ENCODE results near the gene FLVCR2. TPM values are rescaled to one million over a fixed set of nuclear protein-coding genes. Genes with fewer than 3 reads are reported as not detected.

Gene FLVCR2
- polyA plus RNA-seq, 1 of the 3 experiments (the other 2 are of a cell fraction), result 0.05 TPM

DNA sequence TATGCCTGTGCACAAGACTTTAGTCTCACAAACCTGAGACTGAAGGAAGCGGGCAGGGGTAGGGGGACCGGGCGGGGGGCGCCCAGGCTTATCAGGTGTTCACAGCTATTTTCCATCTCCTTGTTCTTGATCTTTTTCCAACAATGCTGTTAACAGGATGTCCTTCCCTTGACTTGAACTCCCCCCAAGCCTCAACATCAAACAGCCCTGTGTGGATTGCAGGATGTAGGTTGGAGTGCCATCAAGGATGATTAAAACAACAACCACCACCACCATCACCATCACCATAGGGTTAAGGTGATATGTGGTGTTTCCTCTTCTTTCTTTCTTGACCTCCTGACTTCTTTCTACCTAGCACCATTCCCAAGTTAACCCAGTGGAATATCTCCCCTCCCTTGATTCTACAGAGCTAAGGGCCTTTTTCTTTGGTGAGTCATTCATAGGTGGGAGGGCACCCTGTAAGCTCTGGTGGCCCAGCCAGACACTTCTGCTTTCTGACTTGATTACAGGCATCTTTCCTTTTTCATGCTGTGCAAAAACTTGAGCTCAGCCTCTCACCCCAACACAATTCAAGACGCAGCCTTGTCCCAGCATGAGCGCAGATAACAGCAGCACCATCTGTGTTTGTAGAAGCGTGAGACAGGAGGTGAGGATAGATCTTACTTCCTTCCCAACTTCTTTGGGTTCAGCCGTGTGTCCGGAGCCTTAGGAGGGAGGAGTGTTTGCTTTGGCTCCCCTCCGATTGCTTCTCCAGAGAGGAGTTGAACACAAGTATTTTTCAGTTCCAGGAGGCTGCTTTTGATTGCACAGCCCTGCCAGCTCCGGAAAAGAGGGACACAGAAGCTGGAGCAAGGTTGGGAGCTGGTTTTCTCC is 26.8 kb downstream of the FLVCR2 start:
- Histone ChIP-seq H3K9me2 (no peaks in the 10 kb centered on the region), H3K9ac (no peak overlapping the region), H4K20me1 (ENCODE audit: insufficient read depth) (no peaks in the 10 kb centered on the region), H3K4me1 (ENCODE audit: control insufficient read depth in 1 of 2, insufficient read depth in 2 of 2, low read depth in 1 of 2, low read length in 1 of 2) (no peaks in the 10 kb centered on the region; a peak in 1 of 4 replicates), H3K9me3 (no peaks in the 10 kb centered on the region), H3K4me2 (no peak overlapping the region), H3F3A (replicated peaks; ENCODE audit: insufficient read depth) (no peaks in the 10 kb centered on the region), H3K4me3 (ENCODE audit: low read depth in 2 of 2, low read length in 1 of 2) (no peak overlapping the region), H3K27ac (ENCODE audit: low read depth in 2 of 2, low read length in 1 of 2) (no peak overlapping the region), H2AFZ (ENCODE audit: low read depth) (no peak overlapping the region), H3K79me2 (ENCODE audit: insufficient read depth) (no peaks in the 10 kb centered on the region), H3K36me3 (replicated peaks in 1 of 2; ENCODE audit: control insufficient read depth in 1 of 2, insufficient read depth in 2 of 2, low read length in 1 of 2) (no peaks in the 10 kb centered on the region), H3K27me3 (ENCODE audit: insufficient read depth) (peaks cover 29% of the 10 kb centered on the region; the same call in 1 of the 2 replicates)
- no peak for DNase-seq
- POLR2A ChIA-PET, result no interaction called here
- TF ChIP-seq SMC3 (IDR thresholded peaks at IDR 0.05; ENCODE audit: low read depth, low read length) (no peak), RAD21 (IDR thresholded peaks at IDR 0.05; ENCODE audit: low read length) (no peak), MEF2A (IDR thresholded peaks at IDR 0.05; ENCODE audit: borderline replicate concordance, low read depth) (no peak), FOXM1 (IDR thresholded peaks at IDR 0.05; ENCODE audit: low read depth) (no peak), RXRA (IDR thresholded peaks at IDR 0.05; ENCODE audit: borderline replicate concordance, low read depth) (no peak), TEAD4 (IDR thresholded peaks at IDR 0.05; ENCODE audit: borderline replicate concordance, insufficient read depth) (no peak), JUND (IDR thresholded peaks at IDR 0.05) (no peak), ELF1 (IDR thresholded peaks at IDR 0.05) (no peak)
- TF ChIP-seq, protein P1, sequence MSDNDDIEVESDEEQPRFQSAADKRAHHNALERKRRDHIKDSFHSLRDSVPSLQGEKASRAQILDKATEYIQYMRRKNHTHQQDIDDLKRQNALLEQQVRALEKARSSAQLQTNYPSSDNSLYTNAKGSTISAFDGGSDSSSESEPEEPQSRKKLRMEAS (IDR thresholded peaks at IDR 0.05; ENCODE audit: low read depth), result no peak
- TF ChIP-seq, protein P2, sequence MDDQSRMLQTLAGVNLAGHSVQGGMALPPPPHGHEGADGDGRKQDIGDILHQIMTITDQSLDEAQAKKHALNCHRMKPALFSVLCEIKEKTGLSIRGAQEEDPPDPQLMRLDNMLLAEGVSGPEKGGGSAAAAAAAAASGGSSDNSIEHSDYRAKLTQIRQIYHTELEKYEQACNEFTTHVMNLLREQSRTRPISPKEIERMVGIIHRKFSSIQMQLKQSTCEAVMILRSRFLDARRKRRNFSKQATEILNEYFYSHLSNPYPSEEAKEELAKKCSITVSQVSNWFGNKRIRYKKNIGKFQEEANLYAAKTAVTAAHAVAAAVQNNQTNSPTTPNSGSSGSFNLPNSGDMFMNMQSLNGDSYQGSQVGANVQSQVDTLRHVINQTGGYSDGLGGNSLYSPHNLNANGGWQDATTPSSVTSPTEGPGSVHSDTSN (IDR thresholded peaks at IDR 0.05), result no peak
- TF ChIP-seq, protein P3, sequence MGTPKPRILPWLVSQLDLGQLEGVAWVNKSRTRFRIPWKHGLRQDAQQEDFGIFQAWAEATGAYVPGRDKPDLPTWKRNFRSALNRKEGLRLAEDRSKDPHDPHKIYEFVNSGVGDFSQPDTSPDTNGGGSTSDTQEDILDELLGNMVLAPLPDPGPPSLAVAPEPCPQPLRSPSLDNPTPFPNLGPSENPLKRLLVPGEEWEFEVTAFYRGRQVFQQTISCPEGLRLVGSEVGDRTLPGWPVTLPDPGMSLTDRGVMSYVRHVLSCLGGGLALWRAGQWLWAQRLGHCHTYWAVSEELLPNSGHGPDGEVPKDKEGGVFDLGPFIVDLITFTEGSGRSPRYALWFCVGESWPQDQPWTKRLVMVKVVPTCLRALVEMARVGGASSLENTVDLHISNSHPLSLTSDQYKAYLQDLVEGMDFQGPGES (IDR thresholded peaks at IDR 0.05; ENCODE audit: low read depth, low read length), result no peak
- 53% methylated on average over 11 of the region's 11 CpGs for WGBS (ENCODE audit: low lambda C conversion rate)
- CTCF ChIA-PET, result interaction anchor here (1.8 to 2.8 kb wide), 3 partner anchors 28 to 49 kb away, joined by 5 to 15 read pairs (median 11); no protein-coding TSS in a partner anchor

DNA sequence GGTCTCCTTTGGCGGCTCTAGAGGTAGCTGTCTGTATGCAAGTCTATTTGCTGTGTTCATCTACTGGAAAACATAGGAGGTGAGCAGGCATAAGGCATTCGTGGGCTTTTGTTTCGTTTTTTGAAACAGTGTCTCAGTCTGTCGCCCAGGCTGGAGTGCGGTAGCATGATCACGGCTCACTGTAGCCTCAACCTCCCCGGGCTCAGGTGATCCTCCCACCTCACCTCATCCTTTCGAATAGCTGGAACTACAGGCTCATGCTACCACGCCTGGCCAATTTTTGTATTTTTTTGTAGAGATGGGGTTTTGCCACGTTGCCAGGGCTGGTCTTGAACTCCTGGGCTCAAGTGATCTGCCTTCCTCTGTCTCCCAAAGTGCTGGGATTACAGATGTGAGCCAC is 27.5 kb downstream of the FLVCR2 start:
- no peaks in the 10 kb centered on the region for H3F3A ChIP-seq (replicated peaks; ENCODE audit: insufficient read depth)
- no peaks in the 10 kb centered on the region for H3K9me2 ChIP-seq
- no peak overlapping the region for H3K4me2 ChIP-seq
- no peaks in the 10 kb centered on the region for H4K20me1 ChIP-seq (ENCODE audit: insufficient read depth)
- no peak overlapping the region for H3K27ac ChIP-seq (ENCODE audit: low read depth in 2 of 2, low read length in 1 of 2)
- no peaks in the 10 kb centered on the region; a peak in 1 of 4 replicates for H3K4me1 ChIP-seq (ENCODE audit: control insufficient read depth in 1 of 2, insufficient read depth in 2 of 2, low read depth in 1 of 2, low read length in 1 of 2)
- no peak overlapping the region for H3K9ac ChIP-seq
- no peak for TF ChIP-seq CHD2 (IDR thresholded peaks at IDR 0.05; ENCODE audit: low read length, partially characterized antibody)
- TF ChIP-seq TCF12 (IDR thresholded peaks at IDR 0.05), result no peak
- no peak for TF ChIP-seq MEF2A (IDR thresholded peaks at IDR 0.05; ENCODE audit: borderline replicate concordance, low read depth)
- peaks cover 35% of the 10 kb centered on the region; the same call in 1 of the 2 replicates for H3K27me3 ChIP-seq (ENCODE audit: insufficient read depth)
- no peak for DNase-seq
- POLR2A ChIA-PET, result no interaction called here
- H2AFZ ChIP-seq (ENCODE audit: low read depth), result no peak overlapping the region
- H3K79me2 ChIP-seq (ENCODE audit: insufficient read depth), result no peaks in the 10 kb centered on the region
- no peaks in the 10 kb centered on the region for H3K9me3 ChIP-seq
- H3K4me3 ChIP-seq (ENCODE audit: low read depth in 2 of 2, low read length in 1 of 2), result no peak overlapping the region
- 47% methylated on average over 9 of the region's 10 CpGs for WGBS (ENCODE audit: low lambda C conversion rate)
- H3K36me3 ChIP-seq (replicated peaks in 1 of 2; ENCODE audit: control insufficient read depth in 1 of 2, insufficient read depth in 2 of 2, low read length in 1 of 2), result no peaks in the 10 kb centered on the region
- CTCF ChIA-PET, result interaction anchor here (1.7 to 2.8 kb wide), 3 partner anchors 28 to 48 kb away, joined by 5 to 11 read pairs (median 8); no protein-coding TSS in a partner anchor

Measured in SK-N-SH (cell line).